ENCODE data around the gene HOMER2.

DNA sequence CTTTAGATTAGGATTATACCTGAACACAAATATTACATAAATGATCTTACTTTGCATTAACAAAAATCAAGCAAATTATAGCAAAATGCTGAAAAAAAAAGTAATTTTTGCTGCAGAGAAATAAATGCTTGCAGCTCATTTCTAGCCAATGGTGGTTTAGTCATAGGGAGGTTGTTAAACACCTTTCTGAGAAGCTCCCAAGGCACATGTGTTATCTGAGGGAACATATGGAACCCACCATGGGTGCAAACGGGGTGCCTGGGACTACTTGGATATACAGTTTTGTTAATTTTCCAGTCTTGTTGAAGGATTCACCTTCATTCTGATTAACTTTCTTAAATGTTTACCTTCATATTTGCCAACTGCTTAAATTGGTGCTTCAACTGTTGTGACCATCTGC lies 24.6 kb upstream of the HOMER2 start:
- TF ChIP-seq, protein P1, sequence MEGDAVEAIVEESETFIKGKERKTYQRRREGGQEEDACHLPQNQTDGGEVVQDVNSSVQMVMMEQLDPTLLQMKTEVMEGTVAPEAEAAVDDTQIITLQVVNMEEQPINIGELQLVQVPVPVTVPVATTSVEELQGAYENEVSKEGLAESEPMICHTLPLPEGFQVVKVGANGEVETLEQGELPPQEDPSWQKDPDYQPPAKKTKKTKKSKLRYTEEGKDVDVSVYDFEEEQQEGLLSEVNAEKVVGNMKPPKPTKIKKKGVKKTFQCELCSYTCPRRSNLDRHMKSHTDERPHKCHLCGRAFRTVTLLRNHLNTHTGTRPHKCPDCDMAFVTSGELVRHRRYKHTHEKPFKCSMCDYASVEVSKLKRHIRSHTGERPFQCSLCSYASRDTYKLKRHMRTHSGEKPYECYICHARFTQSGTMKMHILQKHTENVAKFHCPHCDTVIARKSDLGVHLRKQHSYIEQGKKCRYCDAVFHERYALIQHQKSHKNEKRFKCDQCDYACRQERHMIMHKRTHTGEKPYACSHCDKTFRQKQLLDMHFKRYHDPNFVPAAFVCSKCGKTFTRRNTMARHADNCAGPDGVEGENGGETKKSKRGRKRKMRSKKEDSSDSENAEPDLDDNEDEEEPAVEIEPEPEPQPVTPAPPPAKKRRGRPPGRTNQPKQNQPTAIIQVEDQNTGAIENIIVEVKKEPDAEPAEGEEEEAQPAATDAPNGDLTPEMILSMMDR (conservative IDR thresholded peaks at IDR 0.05; ENCODE audit: low read depth, low read length): no peak
- no peak for TF ChIP-seq EZH2 (IDR thresholded peaks at IDR 0.05; ENCODE audit: low read length, unreplicated experiment)

Measured in PC-3 (cell line).